Activated CD4-positive, alpha-beta T cell treated with anti-CD3 and anti-CD28 coated beads, Interleukin-2, amount 10 ng/mL, durations not matched to agents 7 days and 5 days (primary cell): ENCODE data around the gene CAMSAP1. TPM values are rescaled to one million over a fixed set of nuclear protein-coding genes. Genes with fewer than 3 reads are reported as not detected.

Source experiments
- CTCF ChIA-PET: fragments of 350-600 bp; sonication (Branson Sonifier 250); formaldehyde crosslinking; loops from one replicate; lab custom pipeline; 2021; ENCODE audit warnings: antibody characterized with exemption; lab: Charles Lee
- POLR2A ChIA-PET: fragments of 350-600 bp; sonication (Branson Sonifier 250); formaldehyde crosslinking; loops from one replicate; lab custom pipeline; 2021; ENCODE audit warnings: antibody characterized with exemption; lab: Charles Lee
- DNase-seq: peaks from one replicate; pipeline ENCODE4 v3.0.0-alpha.2; 2020
- H3K27ac Mint-ChIP-seq: one replicate; pipeline ENCODE4 v1.8.0; 2021; ENCODE audit warnings: mild to moderate bottlenecking, moderate library complexity, mixed read lengths
- H3K27me3 Mint-ChIP-seq: one replicate; pipeline ENCODE4 v1.8.0; 2021; ENCODE audit warnings: mixed read lengths
- H3K36me3 Mint-ChIP-seq: one replicate; pipeline ENCODE4 v1.8.0; 2021; ENCODE audit warnings: low read depth, mixed read lengths
- H3K4me1 Mint-ChIP-seq: one replicate; pipeline ENCODE4 v1.8.0; 2021; ENCODE audit warnings: mixed read lengths
- H3K4me3 Mint-ChIP-seq: one replicate; pipeline ENCODE4 v1.8.0; 2021; ENCODE audit warnings: mild to moderate bottlenecking, moderate library complexity, mixed read lengths
- H3K9me3 Mint-ChIP-seq: one replicate; pipeline ENCODE4 v1.8.0; 2021; ENCODE audit warnings: mixed read lengths
- total RNA-seq, 2 experiments: library from RNA; stranded (reverse); gene quantifications; one replicate each; pipeline ENCODE4 v1.2.3, GENCODE V29; 2021

The CAMSAP1 gene
- total RNA-seq, 2 experiments from 2014 or later = 20.4 to 22.7 TPM

DNA sequence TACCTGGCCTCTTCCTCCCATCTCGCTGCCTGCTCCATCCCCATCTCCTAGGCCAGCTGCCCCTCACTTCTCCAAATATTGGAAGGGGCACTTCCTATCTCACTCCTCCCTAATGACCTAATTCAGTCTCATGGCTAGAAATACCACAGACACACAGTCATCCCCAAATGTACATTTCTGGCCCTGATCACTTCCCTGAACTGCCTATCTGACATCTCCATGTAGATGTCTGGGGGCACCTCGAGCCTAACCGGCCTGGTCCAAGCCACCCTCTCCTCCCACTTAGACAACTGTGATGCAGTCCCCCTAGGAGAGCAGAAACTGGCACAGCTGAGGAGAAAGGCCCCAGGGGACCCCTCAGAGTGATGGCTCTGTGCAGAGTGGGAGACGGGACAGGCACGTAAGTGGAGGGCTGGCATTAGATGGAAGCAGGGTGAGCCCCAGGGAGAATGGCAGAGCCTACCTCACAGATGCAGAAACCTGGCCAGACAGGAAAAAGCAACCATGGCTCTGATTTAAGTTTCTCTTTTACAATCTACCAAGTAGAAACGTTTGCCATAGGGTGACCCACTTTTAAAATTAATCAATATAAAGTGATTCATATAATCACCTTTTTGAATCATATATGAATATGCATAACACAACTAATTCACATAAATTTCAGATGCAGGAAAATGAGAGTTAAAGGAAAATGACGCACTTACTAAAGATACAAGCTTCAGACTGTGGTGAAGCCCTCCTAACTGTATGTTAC is 22.1 kb downstream of the CAMSAP1 start:
- H3K27me3 Mint-ChIP-seq = no peaks in the 10 kb centered on the region
- CTCF ChIA-PET = no interaction called here
- DNase-seq = no peak
- no peak overlapping the region for H3K27ac Mint-ChIP-seq
- peaks cover 45% of the 10 kb centered on the region for H3K4me1 Mint-ChIP-seq
- no peaks in the 10 kb centered on the region for H3K36me3 Mint-ChIP-seq
- POLR2A ChIA-PET = no interaction called here
- H3K4me3 Mint-ChIP-seq = no peak overlapping the region
- H3K9me3 Mint-ChIP-seq = no peaks in the 10 kb centered on the region

DNA sequence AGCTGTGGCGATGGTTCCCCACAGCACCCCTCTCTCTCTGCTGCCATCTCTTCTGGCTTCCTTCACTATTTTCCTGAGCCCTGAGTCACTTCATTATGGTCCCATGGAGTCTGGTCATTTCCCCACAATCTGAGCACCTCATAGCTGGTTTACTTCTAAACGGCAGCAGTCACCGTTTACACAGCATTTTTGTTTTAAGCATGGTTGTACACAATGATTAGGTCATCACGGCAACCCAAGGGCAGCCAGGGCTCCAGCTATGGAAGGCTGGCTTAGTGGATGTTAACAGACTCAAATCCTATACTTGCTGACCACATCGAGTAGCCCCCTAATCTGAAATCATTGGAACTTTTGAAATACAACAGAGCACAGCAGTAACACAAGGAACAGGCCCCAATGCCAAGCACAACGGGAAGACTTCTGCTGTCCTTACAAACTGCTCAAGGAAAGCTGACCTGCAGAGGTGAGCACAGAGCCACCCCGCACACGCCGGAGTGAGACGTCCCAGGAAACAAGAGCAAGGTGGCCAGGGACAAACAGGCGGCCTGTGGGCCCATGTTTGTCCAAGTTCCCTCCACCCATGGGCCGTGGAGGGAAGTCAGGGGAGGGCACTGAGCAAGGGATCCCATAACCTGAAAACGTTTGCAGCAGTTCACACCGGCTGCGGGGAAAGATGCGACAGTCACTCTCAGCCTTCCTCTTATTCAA is 22.9 kb downstream of the CAMSAP1 start:
- DNase-seq = no peak
- CTCF ChIA-PET = interaction anchor here (0.7 kb wide), 1 partner anchor 10 kb away, joined by 3 read pairs; no protein-coding TSS in a partner anchor
- no peaks in the 10 kb centered on the region for H3K9me3 Mint-ChIP-seq
- POLR2A ChIA-PET = no interaction called here
- H3K27ac Mint-ChIP-seq = no peak overlapping the region
- no peak overlapping the region for H3K4me3 Mint-ChIP-seq
- H3K4me1 Mint-ChIP-seq = peaks cover 45% of the 10 kb centered on the region
- peaks cover 1% of the 10 kb centered on the region for H3K36me3 Mint-ChIP-seq
- H3K27me3 Mint-ChIP-seq = no peaks in the 10 kb centered on the region

DNA sequence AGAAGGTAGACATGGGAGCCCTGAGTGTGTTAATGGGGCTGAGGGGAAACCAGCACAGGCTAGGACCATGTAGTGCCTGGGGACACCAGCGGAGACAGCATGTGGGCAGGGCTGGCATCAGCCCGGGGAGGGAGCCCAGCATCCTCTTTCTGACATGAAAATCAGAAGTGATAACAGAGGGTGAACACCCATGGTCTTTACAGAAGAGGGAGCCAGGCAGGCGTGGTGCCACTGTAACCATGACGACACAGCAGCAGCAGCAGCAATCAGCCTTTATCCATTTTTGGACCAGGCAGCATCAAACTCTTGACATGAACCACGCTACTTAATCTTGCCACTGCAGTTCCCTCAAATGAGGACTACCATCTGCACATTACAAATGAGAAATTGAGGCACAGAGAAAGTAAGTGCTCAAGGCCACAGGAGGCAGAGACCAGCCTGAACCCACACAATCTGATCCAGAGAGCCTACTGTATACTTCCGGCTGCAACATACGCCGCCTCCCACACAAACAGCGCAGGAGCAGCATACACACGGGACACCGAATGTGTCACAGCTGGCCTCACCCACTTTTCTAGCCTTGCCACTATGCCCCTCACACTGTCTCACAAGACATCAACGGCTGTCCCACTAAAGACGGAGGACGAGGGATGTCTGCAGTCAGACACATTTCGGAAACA is 23.8 kb downstream of the CAMSAP1 start:
- no peak overlapping the region for H3K27ac Mint-ChIP-seq
- H3K36me3 Mint-ChIP-seq = peaks cover 2% of the 10 kb centered on the region
- H3K4me1 Mint-ChIP-seq = peaks cover 41% of the 10 kb centered on the region
- no peaks in the 10 kb centered on the region for H3K9me3 Mint-ChIP-seq
- no peaks in the 10 kb centered on the region for H3K27me3 Mint-ChIP-seq
- DNase-seq = no peak
- CTCF ChIA-PET = no interaction called here
- H3K4me3 Mint-ChIP-seq = no peak overlapping the region
- POLR2A ChIA-PET = no interaction called here

DNA sequence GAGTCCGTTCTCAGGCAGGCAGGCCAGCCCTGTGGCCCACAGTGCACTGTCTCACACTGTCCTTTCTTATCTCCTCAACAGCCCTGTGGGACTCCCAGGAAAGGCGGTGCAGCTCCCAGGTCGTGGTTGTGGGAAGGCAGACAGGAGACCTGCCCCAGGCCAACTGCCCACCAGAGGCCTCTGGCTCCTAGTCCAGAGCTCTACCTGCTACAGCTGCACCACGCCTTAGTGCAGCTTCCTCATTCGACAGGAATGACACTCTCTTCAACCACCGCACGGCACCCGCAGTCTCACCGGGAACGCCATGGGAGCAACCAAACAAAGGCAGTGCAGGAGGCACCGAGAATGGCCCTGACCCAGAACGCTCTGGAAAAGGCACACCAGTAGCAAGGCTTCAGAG is 25.3 kb downstream of the CAMSAP1 start:
- DNase-seq = no peak
- Mint-ChIP-seq H3K9me3 (no peaks in the 10 kb centered on the region), H3K36me3 (peaks cover 3% of the 10 kb centered on the region), H3K27ac (no peak overlapping the region), H3K4me3 (no peak overlapping the region), H3K27me3 (no peaks in the 10 kb centered on the region), H3K4me1 (peaks cover 31% of the 10 kb centered on the region)
- ChIA-PET CTCF (no interaction called here), POLR2A (no interaction called here)

DNA sequence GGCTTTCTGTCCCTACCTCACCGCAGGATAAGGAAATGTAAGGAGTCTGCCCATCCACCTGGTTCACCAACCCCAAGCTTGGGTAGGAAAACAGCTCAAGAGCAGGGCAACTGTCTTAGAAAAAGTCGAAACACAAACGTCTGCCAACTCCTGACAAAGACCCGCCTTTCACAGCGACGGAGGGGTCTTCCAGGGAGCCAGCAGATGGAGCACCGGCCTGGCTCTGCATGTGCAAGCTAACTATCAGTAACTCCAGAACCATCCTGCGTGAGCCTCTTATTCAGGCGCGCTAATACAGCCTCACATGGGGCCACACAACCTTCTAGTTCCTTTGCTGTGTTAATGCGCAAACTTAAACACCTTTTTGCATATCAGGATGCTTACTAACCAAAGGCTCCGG is 26.9 kb downstream of the CAMSAP1 start:
- Mint-ChIP-seq H3K4me1 (peaks cover 15% of the 10 kb centered on the region), H3K27ac (no peak overlapping the region), H3K36me3 (peaks cover 5% of the 10 kb centered on the region), H3K4me3 (no peak overlapping the region), H3K9me3 (no peaks in the 10 kb centered on the region), H3K27me3 (no peaks in the 10 kb centered on the region)
- no peak for DNase-seq
- ChIA-PET CTCF (no interaction called here), POLR2A (no interaction called here)

DNA sequence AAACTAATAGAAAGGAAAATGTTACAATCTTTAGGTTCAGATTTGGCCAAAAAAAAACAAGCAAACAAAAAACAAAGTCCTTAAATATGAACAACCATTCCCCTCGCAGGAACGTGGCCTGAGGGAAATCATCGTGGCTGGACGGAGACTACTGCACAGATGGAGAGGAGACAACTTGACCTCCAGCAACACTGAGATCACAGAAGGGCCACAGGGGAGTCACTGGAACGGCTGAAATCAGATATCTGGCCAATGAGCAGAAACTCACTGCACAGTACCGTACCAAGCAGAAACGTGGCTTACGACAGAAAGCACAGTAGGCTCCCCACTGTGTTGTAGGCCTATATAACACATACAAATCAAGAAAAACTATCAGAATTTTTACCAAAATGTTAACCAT is 27.7 kb downstream of the CAMSAP1 start:
- H3K4me1 Mint-ChIP-seq = peaks cover 10% of the 10 kb centered on the region
- H3K4me3 Mint-ChIP-seq = no peak overlapping the region
- H3K27ac Mint-ChIP-seq = no peak overlapping the region
- ChIA-PET POLR2A (no interaction called here), CTCF (no interaction called here)
- H3K9me3 Mint-ChIP-seq = no peaks in the 10 kb centered on the region
- no peak for DNase-seq
- H3K27me3 Mint-ChIP-seq = no peaks in the 10 kb centered on the region
- H3K36me3 Mint-ChIP-seq = peaks cover 5% of the 10 kb centered on the region

DNA sequence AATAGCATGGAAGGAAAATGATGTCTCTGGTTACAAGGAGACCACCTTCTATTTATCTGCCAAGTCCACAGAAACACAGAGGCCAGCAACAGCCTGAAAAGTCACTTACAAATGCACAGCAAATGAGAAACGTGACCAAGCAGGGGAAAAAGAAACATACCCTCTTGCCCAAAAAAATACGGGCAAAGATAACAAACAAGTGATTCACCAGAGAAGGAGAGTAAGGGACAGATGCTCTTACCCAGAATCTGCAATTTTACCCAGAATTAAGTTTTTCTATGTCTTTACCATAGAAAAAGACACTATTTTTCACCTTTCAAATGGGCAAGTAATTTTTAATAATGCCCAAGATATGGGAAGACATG is 28.1 kb downstream of the CAMSAP1 start:
- Mint-ChIP-seq H3K36me3 (peaks cover 5% of the 10 kb centered on the region), H3K27me3 (no peaks in the 10 kb centered on the region), H3K27ac (no peak overlapping the region), H3K4me1 (peaks cover 6% of the 10 kb centered on the region), H3K4me3 (no peak overlapping the region), H3K9me3 (no peaks in the 10 kb centered on the region)
- ChIA-PET CTCF (no interaction called here), POLR2A (no interaction called here)
- DNase-seq = no peak

DNA sequence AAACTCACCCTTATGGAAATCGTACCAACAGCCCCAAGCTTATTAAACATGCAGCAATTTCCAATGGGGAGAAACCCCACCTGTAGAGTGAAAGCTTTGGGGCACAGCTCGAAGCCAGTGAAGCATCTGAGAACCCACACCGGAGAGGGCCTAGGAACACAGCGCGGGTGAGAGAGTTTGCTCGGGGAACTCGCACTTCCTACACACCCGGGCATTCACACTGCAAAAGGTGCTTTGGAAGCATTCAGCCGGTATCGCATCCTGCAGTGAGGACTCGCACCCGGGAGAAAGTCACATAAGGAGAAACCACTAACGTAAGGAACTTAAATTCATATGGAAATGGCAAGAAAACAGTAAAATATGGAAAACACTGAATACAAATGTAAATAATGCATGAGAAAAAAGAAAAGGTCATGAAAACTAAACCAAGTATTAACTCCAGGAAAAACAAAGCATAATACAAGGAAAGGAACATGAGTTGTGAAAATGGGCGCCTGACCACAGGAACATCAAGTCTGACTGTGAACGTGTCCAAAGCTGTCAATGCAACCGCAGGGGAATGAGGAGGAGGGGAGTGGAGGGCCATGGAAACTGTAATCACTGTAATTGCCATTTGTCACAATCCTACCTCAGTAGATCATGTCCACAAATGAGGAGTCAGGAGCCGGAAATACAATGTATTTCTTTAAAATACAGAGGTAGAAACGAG is 28.7 kb downstream of the CAMSAP1 start:
- no peaks in the 10 kb centered on the region for H3K9me3 Mint-ChIP-seq
- no peaks in the 10 kb centered on the region for H3K27me3 Mint-ChIP-seq
- POLR2A ChIA-PET = no interaction called here
- peaks cover 5% of the 10 kb centered on the region for H3K4me1 Mint-ChIP-seq
- no peak for DNase-seq
- CTCF ChIA-PET = interaction anchor here (1.4 kb wide), 1 partner anchor 13 kb away, joined by 3 read pairs; no protein-coding TSS in a partner anchor
- H3K4me3 Mint-ChIP-seq = no peak overlapping the region
- H3K36me3 Mint-ChIP-seq = peaks cover 5% of the 10 kb centered on the region
- no peak overlapping the region for H3K27ac Mint-ChIP-seq

DNA sequence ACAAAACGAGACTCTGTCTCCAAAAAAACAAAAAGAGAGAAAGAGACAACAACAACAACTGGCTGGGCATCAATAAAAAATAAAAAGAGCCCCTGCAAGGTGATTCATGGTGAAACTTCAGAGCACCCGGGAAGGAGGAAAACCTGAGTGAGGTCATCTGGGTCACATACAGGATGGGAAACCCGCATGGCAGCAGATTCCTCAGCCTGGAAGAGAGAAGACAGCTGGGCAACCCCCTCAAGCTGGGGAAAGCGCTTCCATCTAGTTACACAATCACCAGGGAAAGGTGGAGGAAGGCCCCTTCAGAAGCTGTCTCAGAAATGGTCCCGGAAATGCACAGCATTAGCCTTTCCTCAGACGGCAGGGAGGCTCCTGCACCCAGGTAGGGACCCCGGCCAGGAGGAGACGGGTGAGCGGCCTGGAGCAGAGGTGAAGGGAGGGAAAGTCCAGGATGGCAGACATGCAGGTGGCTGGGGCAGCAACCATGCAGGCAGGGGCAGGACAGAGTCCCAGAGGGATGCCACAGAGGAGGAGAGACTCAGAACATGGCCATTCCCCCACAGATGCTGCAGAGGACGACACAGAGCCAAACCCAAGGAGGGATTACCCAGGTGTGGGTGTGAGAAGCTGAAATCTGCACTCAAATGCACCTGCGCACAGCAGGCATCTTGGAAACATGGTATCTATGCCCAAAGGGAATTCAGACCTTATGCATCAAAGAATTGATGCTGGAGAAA is 29.4 kb downstream of the CAMSAP1 start:
- CTCF ChIA-PET = interaction anchor here (1.4 kb wide), 1 partner anchor 12 kb away, joined by 3 read pairs; no protein-coding TSS in a partner anchor
- H3K36me3 Mint-ChIP-seq = peaks cover 5% of the 10 kb centered on the region

DNA sequence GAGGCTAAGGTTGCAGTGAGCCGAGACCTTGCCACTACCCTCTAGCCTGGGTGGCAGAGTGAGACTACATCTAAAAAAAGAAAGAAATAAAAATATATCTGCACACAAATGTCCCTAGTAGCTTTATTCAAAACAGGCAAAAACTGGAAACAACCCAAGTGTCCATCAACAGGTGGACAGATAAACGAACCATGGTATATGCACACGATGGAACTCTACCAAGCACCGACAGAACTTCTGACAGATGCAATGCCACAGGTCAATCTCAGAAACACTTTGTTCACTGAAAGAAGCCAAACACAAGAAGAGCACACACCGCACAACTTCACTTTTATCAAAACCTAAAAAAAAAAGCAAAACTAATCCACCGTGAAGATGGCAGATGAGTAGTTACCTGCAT is 30.4 kb downstream of the CAMSAP1 start:
- CTCF ChIA-PET = interaction anchor here (1.0 kb wide), 1 partner anchor 486 kb away, joined by 3 read pairs; no protein-coding TSS in a partner anchor
- POLR2A ChIA-PET = interaction anchor here (0.6 kb wide), 1 partner anchor 403 kb away, joined by 13 read pairs; no protein-coding TSS in a partner anchor

More for the DNA sequence above, 29.4 kb downstream of the CAMSAP1 start:
- POLR2A ChIA-PET = interaction anchor here (0.6 kb wide), 1 partner anchor 404 kb away, joined by 13 read pairs; no protein-coding TSS in a partner anchor
- H3K27me3 Mint-ChIP-seq = no peaks in the 10 kb centered on the region
- no peaks in the 10 kb centered on the region for H3K9me3 Mint-ChIP-seq
- no peak overlapping the region for H3K27ac Mint-ChIP-seq
- no peak overlapping the region for H3K4me3 Mint-ChIP-seq
- DNase-seq = no peak
- H3K4me1 Mint-ChIP-seq = peaks cover 3% of the 10 kb centered on the region

DNA sequence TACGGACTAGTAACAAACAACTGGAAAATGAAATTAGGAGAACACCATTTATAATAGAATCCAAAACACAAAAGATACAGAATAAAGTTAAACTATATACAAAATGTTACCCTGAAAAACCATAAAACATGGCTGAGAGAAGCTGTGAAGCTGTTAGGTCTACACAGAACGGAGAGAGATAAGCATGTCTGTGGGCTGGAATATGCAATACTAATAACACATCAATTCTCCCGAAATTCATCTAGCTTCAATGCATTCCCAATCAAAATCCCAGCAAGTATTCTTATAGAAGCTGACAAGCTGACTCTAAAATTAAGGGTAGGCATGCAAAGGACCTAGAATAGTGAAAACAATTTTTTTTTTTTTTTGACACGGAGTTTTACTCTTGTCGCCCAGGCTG is 32.5 kb downstream of the CAMSAP1 start:
- Mint-ChIP-seq H3K4me1 (peaks cover 3% of the 10 kb centered on the region), H3K9me3 (no peaks in the 10 kb centered on the region), H3K4me3 (no peak overlapping the region), H3K36me3 (peaks cover 5% of the 10 kb centered on the region), H3K27me3 (no peaks in the 10 kb centered on the region), H3K27ac (no peak overlapping the region)
- DNase-seq = no peak
- POLR2A ChIA-PET = no interaction called here
- CTCF ChIA-PET = interaction anchor here (1.2 kb wide), 1 partner anchor 9 kb away, joined by 3 read pairs; no protein-coding TSS in a partner anchor

More for the DNA sequence above, 30.4 kb downstream of the CAMSAP1 start:
- H3K4me1 Mint-ChIP-seq = peaks cover 3% of the 10 kb centered on the region
- no peaks in the 10 kb centered on the region for H3K27me3 Mint-ChIP-seq
- H3K36me3 Mint-ChIP-seq = peaks cover 5% of the 10 kb centered on the region
- no peak overlapping the region for H3K4me3 Mint-ChIP-seq
- no peaks in the 10 kb centered on the region for H3K9me3 Mint-ChIP-seq
- DNase-seq = no peak
- H3K27ac Mint-ChIP-seq = no peak overlapping the region

DNA sequence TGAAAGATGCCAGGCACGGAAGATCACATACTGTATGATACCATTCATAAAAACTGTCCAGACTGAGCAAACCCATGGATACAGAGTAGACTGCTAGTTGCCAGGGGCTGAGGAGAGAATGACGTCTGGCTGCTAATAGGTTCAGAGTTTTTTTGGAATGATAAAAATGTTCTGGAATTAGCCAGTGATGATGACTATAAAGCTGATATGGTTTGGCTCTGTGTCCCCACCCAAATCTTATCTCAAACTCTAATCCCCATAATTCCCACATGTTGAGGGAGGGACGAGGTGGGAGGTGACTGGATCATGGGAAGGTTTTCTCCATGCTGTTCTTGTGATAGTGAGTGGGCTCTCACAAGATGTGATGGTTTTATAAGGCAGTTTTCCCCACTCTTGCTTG is 37.4 kb downstream of the CAMSAP1 start:
- DNase-seq = no peak
- peaks cover 5% of the 10 kb centered on the region for H3K4me1 Mint-ChIP-seq
- H3K27ac Mint-ChIP-seq = no peak overlapping the region
- no peaks in the 10 kb centered on the region for H3K9me3 Mint-ChIP-seq
- no peaks in the 10 kb centered on the region for H3K27me3 Mint-ChIP-seq
- ChIA-PET POLR2A (no interaction called here), CTCF (no interaction called here)
- no peaks in the 10 kb centered on the region for H3K36me3 Mint-ChIP-seq
- H3K4me3 Mint-ChIP-seq = no peak overlapping the region
